H1 (cell line): Measurements from ENCODE around the gene UBE2E2. TPM values are rescaled to one million over a fixed set of nuclear protein-coding genes. Genes with fewer than 3 reads are reported as not detected.

ENCODE experiments used
- KDM4A ChIP-seq: IDR thresholded peaks from one replicate; pipeline ENCODE4 v1.7.1; 2012; ENCODE audit warnings: low read depth, mild to moderate bottlenecking, moderate library complexity, low read length, inconsistent platforms; ENCODE audit not compliant: severe bottlenecking
- POLR2AphosphoS5 ChIP-seq: IDR thresholded peaks from 2 replicates; pipeline ENCODE4 v1.6.1; 2011; ENCODE audit warnings: low read depth, low read length
- SRF ChIP-seq: IDR thresholded peaks from 2 replicates; pipeline ENCODE4 v1.6.1; 2011; ENCODE audit warnings: mild to moderate bottlenecking, low read depth, low read length, moderate library complexity
- TAF7 ChIP-seq: optimal IDR thresholded peaks from 2 replicates; pipeline ENCODE3; 2011; ENCODE audit warnings: low read depth, mild to moderate bottlenecking, inconsistent platforms, low read length, moderate library complexity, borderline replicate concordance
- USF2 ChIP-seq: IDR thresholded peaks from 2 replicates; pipeline ENCODE4 v1.6.1; 2011; ENCODE audit warnings: low read length, improper control_type of control experiment
- polyA plus RNA-seq, 7 experiments: library from polyadenylated mRNA; depleted of rRNA in 3 of 7; stranded (reverse) in 5 of 7; unstranded in 2 of 7; fragments of >200 nt in 5 of 7; fragments of 200-250 nt in 2 of 7; gene quantifications; 1 replicate in 5 of 7; 2 replicates in 1 of 7; 4 replicates in 1 of 7; pipeline versions ENCODE4 v1.2.1 to v1.2.3, GENCODE V29; 2011 to 2013; ENCODE audit warnings: missing spikeins in 2 of 7, mixed read lengths in 2 of 7
- total RNA-seq: library from RNA; stranded (reverse); fragmentation: NEBNext Ultra II Directional; extraction: Animal tissue kit (Norgen Biotek cat#: 25700); gene quantifications from 2 replicates; pipeline ENCODE4 v1.2.1, GENCODE V29; 2021

The UBE2E2 gene
- total and polyA plus RNA-seq, 2 of the 8 experiments (the other 6 are each of a cell fraction or from before 2014, with no cell fraction given), result 57.6 to 70.6 TPM

- TF ChIP-seq POLR2AphosphoS5 (no peak), KDM4A (no peak), USF2 (no peak), TAF7 (no peak), SRF (no peak)
Observed at GRCh38 chr3:23264413-23264812, 61.3 kb downstream of the UBE2E2 start (continued).
